ENCODE measurements around the gene TBXT.

The TBXT gene

GRCh38 chr6:166115609-166116008 lies 52.0 kb downstream of the TBXT start:
- no peak for DNase-seq (ENCODE audit: low read depth)

- no peak for DNase-seq (ENCODE audit: low read depth)
Measured at GRCh38 chr6:166112580-166112979, 55.1 kb downstream of the TBXT start.

DNA sequence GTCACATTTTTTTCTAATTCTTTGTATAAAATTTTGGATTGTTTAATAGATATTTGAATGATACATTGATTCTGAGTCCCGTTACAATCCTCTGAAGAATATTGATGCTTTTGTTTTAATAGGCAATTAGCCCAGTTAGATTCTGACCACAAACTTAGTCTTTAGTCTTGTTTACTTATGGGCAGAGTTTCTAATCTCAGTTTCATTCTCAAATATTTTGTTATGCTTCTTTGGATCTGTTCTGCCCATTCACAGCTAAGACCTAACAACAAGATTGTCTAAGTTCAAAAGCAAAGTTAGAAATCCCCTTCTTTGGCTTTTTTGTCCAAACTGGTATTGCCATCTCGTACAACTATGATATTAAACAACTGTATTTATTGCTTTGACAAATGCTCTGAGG lies 58.0 kb downstream of the TBXT start:
- no peak for DNase-seq (ENCODE audit: low read depth)

All from CMK (cell line).